Prostate gland (tissue), 2 donors: ENCODE data around the gene RASAL2. TPM values are rescaled to one million over a fixed set of nuclear protein-coding genes. Genes with fewer than 3 reads are reported as not detected.

Experiments
- DNase-seq: peaks from one replicate; pipeline ENCODE4 v3.0.0-alpha.2; 2019; ENCODE audit warnings: low spot score
- H3K27ac ChIP-seq, 2 donors: fragments of 200-600 bp; sonication (generic); 2 replicates each; pipeline ENCODE4 v1.5.1; 2017 to 2019
- H3K27me3 ChIP-seq: fragments of 200-600 bp; sonication (generic); replicated peaks from 2 replicates; pipeline ENCODE4 v1.5.1; 2019; ENCODE audit not compliant: insufficient read depth
- H3K36me3 ChIP-seq, 2 donors: fragments of 200-600 bp; sonication (generic); 1 replicate in 1 of 2; 2 replicates in 1 of 2; pipeline versions ENCODE4 v1.5.1 to v1.8.1; 2017 to 2019
- H3K4me1 ChIP-seq: fragments of 200-600 bp; sonication (generic); replicated peaks from 2 replicates; pipeline ENCODE4 v1.5.1; 2019
- H3K4me3 ChIP-seq, 2 donors: fragments of 200-600 bp; sonication (generic); 2 replicates each; pipeline ENCODE4 v1.5.1; 2017 to 2019
- H3K9me3 ChIP-seq: fragments of 200-600 bp; sonication (generic); 2 replicates; pipeline ENCODE4 v1.5.1; 2017
- CTCF ChIP-seq, 4 experiments: fragments of 200-600 bp in 2 of 4; fragments of 450-650 bp in 2 of 4; sonication (generic) in 2 of 4; IDR thresholded peaks; 1 replicate in 3 of 4; 2 replicates in 1 of 4; pipeline ENCODE4 v1.5.1; 2016 to 2019; ENCODE audit warnings: antibody characterized with exemption in 4 of 4, mild to moderate bottlenecking in 2 of 4, moderate library complexity in 2 of 4
- POLR2A ChIP-seq: fragments of 450-650 bp; IDR thresholded peaks from one replicate; pipeline ENCODE4 v1.6.1; 2016; ENCODE audit warnings: antibody characterized with exemption, mild to moderate bottlenecking
- POLR2AphosphoS5 ChIP-seq: sonication (generic); formaldehyde crosslinking; IDR thresholded peaks from one replicate; pipeline ENCODE4 v1.6.1; 2017; ENCODE audit warnings: antibody characterized with exemption
- WGBS: methylation state at CpG from one replicate; pipeline ENCODE4 v1.1.5; 2018; 5-methylcytosine and 5-hydroxymethylcytosine counted together
- intact Hi-C: fragments of 100-400 bp; cut with DNase I; formaldehyde crosslinking; loops from one replicate; pipeline ENCODE4 v1.14.2; 2022
- total RNA-seq, 2 donors: library from RNA; depleted of rRNA; stranded (reverse); fragments of >200 nt; gene quantifications; one replicate each; pipeline ENCODE4 v1.1.0, GENCODE V29; 2016

Gene RASAL2
- 10 to 100 TPM in 1 of 2 donors, 1 to 10 TPM in 1; 9.2 to 36.9 TPM for total RNA-seq

GRCh38 chr1:178093951-178094738, at the start of gene RASAL2:
RASAL2 (plus strand) TSS chr1:178094104; CDS start chr1:178094493, 389 bp downstream.
- H3K4me1 ChIP-seq: no peaks in the 10 kb centered on the region
- intact Hi-C loops: loop anchor here (5.0 to 10.0 kb wide), 2 partner anchors 57 to 191 kb away; no protein-coding TSS in a partner anchor

GRCh38 chr1:178046591-178047270, 47.2 kb upstream of the RASAL2 start:
- Histone ChIP-seq H3K9me3 (no peaks in the 10 kb centered on the region), H3K4me3 (no peak overlapping the region), H3K36me3 (no peaks in the 10 kb centered on the region), H3K27me3 (no peaks in the 10 kb centered on the region), H3K27ac (no peak overlapping the region), H3K4me1 (no peaks in the 10 kb centered on the region)
- no peak for TF ChIP-seq POLR2A
- no peak for TF ChIP-seq CTCF (IDR thresholded peaks at IDR 0.05)
- no peak for TF ChIP-seq POLR2AphosphoS5
- intact Hi-C loops: no loop called here
- no peak for DNase-seq
- 44% methylated on average over 1 of the region's 1 CpG for WGBS

More at GRCh38 chr1:178093951-178094738, at the start of gene RASAL2:
- no peaks in the 10 kb centered on the region for H3K9me3 ChIP-seq
- no peaks in the 10 kb centered on the region for H3K27me3 ChIP-seq
- H3K4me3 ChIP-seq: peak within 1 kb of the TSS; percentile 84 to 95
- H3K27ac ChIP-seq: peak within 1 kb of the TSS; percentile 85 to 88
- TF ChIP-seq CTCF (IDR thresholded peaks at IDR 0.05): peak in 1 of 4 experiments; percentile 16
- peak; percentile 26 for TF ChIP-seq POLR2A
- TF ChIP-seq POLR2AphosphoS5: no peak
- no peaks in the 10 kb centered on the region for H3K36me3 ChIP-seq
- WGBS: 1% methylated on average over 12 of the region's 82 CpGs
- peak; percentile 41 for DNase-seq

GRCh38 chr1:178047403-178048093, 46.4 kb upstream of the RASAL2 start:
- Histone ChIP-seq H3K27ac (no peak overlapping the region), H3K4me1 (no peaks in the 10 kb centered on the region), H3K27me3 (no peaks in the 10 kb centered on the region), H3K4me3 (no peak overlapping the region), H3K36me3 (no peaks in the 10 kb centered on the region), H3K9me3 (no peaks in the 10 kb centered on the region)
- no peak for DNase-seq
- intact Hi-C loops: no loop called here
- TF ChIP-seq POLR2A: no peak
- no peak for TF ChIP-seq CTCF (IDR thresholded peaks at IDR 0.05)
- no peak for TF ChIP-seq POLR2AphosphoS5
- WGBS: 61% methylated on average over 2 of the region's 2 CpGs

GRCh38 chr1:178048426-178048825, 45.5 kb upstream of the RASAL2 start:
- intact Hi-C loops: no loop called here
- DNase-seq: no peak
- no peak for TF ChIP-seq CTCF (IDR thresholded peaks at IDR 0.05)
- no peak for TF ChIP-seq POLR2AphosphoS5
- no peak for TF ChIP-seq POLR2A

More at GRCh38 chr1:178048426-178048825, 45.5 kb upstream of the RASAL2 start:
- Histone ChIP-seq H3K4me3 (no peak overlapping the region), H3K36me3 (no peaks in the 10 kb centered on the region), H3K4me1 (no peaks in the 10 kb centered on the region), H3K27ac (no peak overlapping the region), H3K27me3 (no peaks in the 10 kb centered on the region), H3K9me3 (no peaks in the 10 kb centered on the region)
- WGBS: 90% methylated on average over 1 of the region's 1 CpG
